Upper lobe of right lung (tissue), 1 donor: ENCODE measurements around the gene SORBS1. TPM values are rescaled to one million over a fixed set of nuclear protein-coding genes. Genes with fewer than 3 reads are reported as not detected.
A peak's percentile ranks its signal among the peaks of the same experiment; 100 is the strongest.
"Not testable (repeated sequence)": the region's sequence is repeated elsewhere in the genome, so short reads cannot be mapped to it uniquely, and the experiment has no call there.

Experiments used
- ATAC-seq: fragments of 200-7000 bp; cut with Tn5 transposase; one replicate; pipeline ENCODE4 v1.9.1; 2020; ENCODE audit warnings: mild to moderate bottlenecking, moderate library complexity
- DNase-seq: peaks from one replicate; pipeline ENCODE4 v3.0.0-alpha.2; 2020
- H3K27ac ChIP-seq: fragments of 200-600 bp; one replicate; pipeline ENCODE4 v1.8.0; 2022
- H3K27me3 ChIP-seq: fragments of 200-600 bp; one replicate; pipeline ENCODE4 v1.8.0; 2022; ENCODE audit warnings: mild to moderate bottlenecking
- H3K36me3 ChIP-seq: fragments of 200-600 bp; one replicate; pipeline ENCODE4 v1.8.0; 2022
- H3K4me1 ChIP-seq: fragments of 200-600 bp; one replicate; pipeline ENCODE4 v1.8.0; 2022
- H3K4me3 ChIP-seq: fragments of 200-600 bp; one replicate; pipeline ENCODE4 v1.8.0; 2022; ENCODE audit warnings: mild to moderate bottlenecking
- H3K9me3 ChIP-seq: fragments of 200-600 bp; one replicate; pipeline ENCODE4 v1.8.0; 2022
- intact Hi-C: fragments of 100-400 bp; cut with DNase I; formaldehyde crosslinking; loops from one replicate; pipeline ENCODE4 v1.11.0; 2022
- total RNA-seq: library from RNA; stranded (reverse); fragmentation: NEBNext Ultra II Directional; extraction: Animal tissue kit (Norgen Biotek cat#: 25700); gene quantifications from one replicate; pipeline ENCODE4 v1.2.1, GENCODE V29; 2021
- TF ChIP-seq, protein P1 (sequence below): fragments of 200-600 bp; IDR thresholded peaks from one replicate; pipeline ENCODE4 v1.8.0; 2022; ENCODE audit warnings: antibody characterized with exemption
- donor health status: DM: no; HTN: yes; CAD: no; lungs with severe emphysema.

The SORBS1 gene
- total RNA-seq, 1 donor from 2014 or later, result 50.7 TPM

DNA sequence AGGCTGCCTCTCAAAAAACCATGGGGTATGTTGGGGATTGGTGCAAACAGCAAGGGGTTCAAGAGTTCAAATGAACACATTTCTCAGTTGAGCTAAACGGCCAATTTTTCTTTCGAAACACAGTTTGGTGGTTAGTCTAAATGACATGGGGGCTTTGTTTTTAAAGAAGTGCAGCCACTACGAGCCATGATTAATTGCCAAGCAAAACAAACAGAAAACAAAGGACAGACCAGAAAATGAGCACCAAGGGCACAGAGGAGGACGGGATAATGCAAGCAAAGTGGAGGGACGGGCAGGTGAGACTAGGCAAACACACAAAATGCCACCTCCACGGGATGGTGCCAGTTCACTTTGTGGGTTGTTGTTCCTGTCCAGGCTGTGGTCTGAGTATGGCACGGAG, 205.9 kb downstream of the SORBS1 start:
- Histone ChIP-seq H3K36me3 (no peaks in the 10 kb centered on the region), H3K27ac (no peak overlapping the region)

DNA sequence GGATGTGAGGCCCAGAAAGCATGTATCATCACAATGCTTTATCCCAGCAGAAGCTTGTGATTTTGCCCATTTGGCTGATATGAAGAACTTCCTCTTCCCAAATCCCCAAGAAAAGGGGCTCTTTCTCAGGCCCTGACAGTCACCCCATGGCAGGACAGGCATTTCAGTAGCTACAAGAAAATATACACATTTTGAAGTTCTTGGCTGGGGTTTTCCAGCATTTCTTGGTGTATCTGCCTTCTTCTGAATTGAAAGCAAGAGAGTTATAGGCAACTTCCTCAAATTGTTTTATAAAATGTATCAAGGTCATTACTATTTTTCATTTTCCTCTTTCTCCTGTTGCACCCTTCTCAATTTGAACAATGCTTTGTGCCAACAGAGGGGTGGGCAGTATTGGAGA, 207.1 kb downstream of the SORBS1 start:
- H3K4me3 ChIP-seq, result no peak overlapping the region
- TF ChIP-seq, protein P1, sequence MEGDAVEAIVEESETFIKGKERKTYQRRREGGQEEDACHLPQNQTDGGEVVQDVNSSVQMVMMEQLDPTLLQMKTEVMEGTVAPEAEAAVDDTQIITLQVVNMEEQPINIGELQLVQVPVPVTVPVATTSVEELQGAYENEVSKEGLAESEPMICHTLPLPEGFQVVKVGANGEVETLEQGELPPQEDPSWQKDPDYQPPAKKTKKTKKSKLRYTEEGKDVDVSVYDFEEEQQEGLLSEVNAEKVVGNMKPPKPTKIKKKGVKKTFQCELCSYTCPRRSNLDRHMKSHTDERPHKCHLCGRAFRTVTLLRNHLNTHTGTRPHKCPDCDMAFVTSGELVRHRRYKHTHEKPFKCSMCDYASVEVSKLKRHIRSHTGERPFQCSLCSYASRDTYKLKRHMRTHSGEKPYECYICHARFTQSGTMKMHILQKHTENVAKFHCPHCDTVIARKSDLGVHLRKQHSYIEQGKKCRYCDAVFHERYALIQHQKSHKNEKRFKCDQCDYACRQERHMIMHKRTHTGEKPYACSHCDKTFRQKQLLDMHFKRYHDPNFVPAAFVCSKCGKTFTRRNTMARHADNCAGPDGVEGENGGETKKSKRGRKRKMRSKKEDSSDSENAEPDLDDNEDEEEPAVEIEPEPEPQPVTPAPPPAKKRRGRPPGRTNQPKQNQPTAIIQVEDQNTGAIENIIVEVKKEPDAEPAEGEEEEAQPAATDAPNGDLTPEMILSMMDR, result no peak
- DNase-seq (no peak), ATAC-seq (no peak)
- no peaks in the 10 kb centered on the region for H3K27me3 ChIP-seq
- no peaks in the 10 kb centered on the region for H3K9me3 ChIP-seq
- no peak overlapping the region for H3K27ac ChIP-seq
- no peaks in the 10 kb centered on the region for H3K36me3 ChIP-seq
- intact Hi-C loops, result no loop called here
- peaks cover 25% of the 10 kb centered on the region for H3K4me1 ChIP-seq

More for the DNA sequence above, 205.9 kb downstream of the SORBS1 start:
- intact Hi-C loops, result no loop called here
- TF ChIP-seq, protein P1, result no peak
- DNase-seq (no peak), ATAC-seq (no peak)
- no peaks in the 10 kb centered on the region for H3K27me3 ChIP-seq
- no peak overlapping the region for H3K4me3 ChIP-seq
- H3K4me1 ChIP-seq, result peaks cover 29% of the 10 kb centered on the region
- no peaks in the 10 kb centered on the region for H3K9me3 ChIP-seq

DNA sequence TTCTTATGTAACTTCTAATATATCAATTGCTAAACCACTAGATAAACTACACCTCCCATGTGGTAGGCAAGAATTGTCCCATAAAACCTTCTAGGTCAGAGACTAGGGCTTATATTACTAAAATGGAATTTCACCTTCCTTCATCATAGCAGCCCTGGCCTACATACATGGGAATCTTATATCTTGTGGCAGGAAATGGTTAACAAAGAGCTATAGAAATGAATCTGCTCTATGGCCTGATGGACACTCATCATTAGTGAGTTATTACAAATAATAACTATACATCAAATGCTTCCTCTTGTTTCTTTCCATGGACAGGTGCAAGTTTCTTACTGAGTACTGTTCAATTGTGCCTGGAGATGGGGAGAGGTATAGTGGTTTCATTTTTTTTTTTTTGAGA, 208.0 kb downstream of the SORBS1 start:
- Histone ChIP-seq H3K4me3 (no peak overlapping the region), H3K27ac (no peak overlapping the region), H3K4me1 (peaks cover 25% of the 10 kb centered on the region), H3K27me3 (no peaks in the 10 kb centered on the region), H3K9me3 (no peaks in the 10 kb centered on the region), H3K36me3 (no peaks in the 10 kb centered on the region)
- ATAC-seq (no peak), DNase-seq (no peak)
- intact Hi-C loops, result no loop called here
- TF ChIP-seq, protein P1, result no peak

DNA sequence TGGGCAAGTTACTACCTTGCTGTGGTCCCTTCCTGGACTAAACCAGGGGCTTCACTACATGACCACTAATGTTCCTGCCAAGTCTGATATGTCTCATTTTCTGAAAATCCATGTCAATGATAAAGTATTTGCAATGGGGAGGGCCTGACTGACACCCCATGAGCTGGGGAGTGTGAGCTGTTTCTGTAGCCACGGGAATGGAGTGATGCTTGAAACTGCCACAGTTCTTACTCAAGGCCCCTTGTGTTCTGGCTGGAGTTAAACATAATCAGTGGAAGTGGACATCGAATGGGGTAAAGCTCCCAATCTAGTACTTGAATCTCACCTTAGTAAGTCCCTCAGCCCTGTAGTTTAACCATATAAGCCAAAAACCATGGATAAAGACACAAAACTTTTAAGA, 208.5 kb downstream of the SORBS1 start:
- H3K4me1 ChIP-seq, result peaks cover 25% of the 10 kb centered on the region
- no peaks in the 10 kb centered on the region for H3K27me3 ChIP-seq
- DNase-seq (no peak), ATAC-seq (no peak)
- intact Hi-C loops, result no loop called here
- no peaks in the 10 kb centered on the region for H3K9me3 ChIP-seq
- no peak overlapping the region for H3K27ac ChIP-seq
- no peak overlapping the region for H3K4me3 ChIP-seq
- TF ChIP-seq, protein P1, result no peak
- H3K36me3 ChIP-seq, result no peaks in the 10 kb centered on the region

DNA sequence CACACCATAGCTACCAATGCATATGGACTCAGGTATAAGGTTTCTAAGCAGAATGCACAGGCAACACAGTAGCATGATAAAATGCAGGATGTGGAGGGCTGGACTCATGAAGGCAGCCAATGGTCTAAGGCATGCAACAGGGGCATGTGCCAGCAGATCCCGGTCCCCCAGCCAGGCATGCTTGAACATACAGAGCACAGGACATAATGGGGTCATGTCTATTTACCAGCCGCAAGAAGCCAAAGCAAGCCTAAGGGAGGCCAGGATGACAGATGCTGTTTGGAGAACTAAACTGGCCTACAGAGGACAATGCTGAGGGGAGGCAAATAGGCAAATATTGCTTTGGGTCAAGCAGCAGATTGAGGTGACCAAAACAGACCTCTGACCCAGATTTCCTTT, 210.3 kb downstream of the SORBS1 start:
- TF ChIP-seq, protein P1, result no peak
- Histone ChIP-seq H3K4me3 (no peak overlapping the region), H3K27ac (peak overlapping the region; percentile 51), H3K4me1 (peaks cover 25% of the 10 kb centered on the region), H3K36me3 (no peaks in the 10 kb centered on the region), H3K27me3 (no peaks in the 10 kb centered on the region), H3K9me3 (no peaks in the 10 kb centered on the region)
- intact Hi-C loops, result no loop called here
- ATAC-seq (no peak), DNase-seq (no peak)

DNA sequence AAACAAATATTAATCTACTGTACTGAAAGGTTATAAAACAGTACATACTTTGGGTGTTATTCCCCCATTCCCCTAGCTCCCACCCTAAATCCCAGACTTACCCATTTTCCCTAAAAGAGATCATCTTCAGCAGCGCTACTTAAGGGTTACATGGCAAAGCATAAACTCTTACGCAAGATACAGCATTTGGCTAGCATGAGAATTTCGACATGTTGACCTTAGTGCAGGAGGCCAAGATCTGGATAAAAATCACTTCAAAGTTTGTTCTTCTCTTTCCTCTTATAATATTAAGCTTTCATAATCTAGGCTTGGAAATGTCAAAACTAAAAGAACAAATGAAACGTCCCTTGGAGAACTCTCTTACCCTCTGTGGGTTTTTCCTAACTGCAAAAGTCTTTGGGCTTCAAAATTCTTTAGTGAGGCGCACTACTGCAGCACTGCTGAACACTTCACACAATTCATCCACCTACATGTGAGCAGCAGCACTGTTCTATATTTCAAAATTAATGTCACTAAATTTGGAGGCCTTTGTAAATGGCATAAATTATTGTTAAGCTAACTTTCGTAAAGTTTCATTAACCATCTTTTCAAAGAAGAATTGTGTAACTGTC, 210.8 kb downstream of the SORBS1 start:
- TF ChIP-seq, protein P1, result no peak
- intact Hi-C loops, result no loop called here
- peaks cover 25% of the 10 kb centered on the region for H3K4me1 ChIP-seq
- H3K27me3 ChIP-seq, result no peaks in the 10 kb centered on the region
- no peak for DNase-seq
- peak; percentile 69 for ATAC-seq
- no peaks in the 10 kb centered on the region for H3K9me3 ChIP-seq
- H3K36me3 ChIP-seq, result no peaks in the 10 kb centered on the region
- no peak overlapping the region for H3K4me3 ChIP-seq
- H3K27ac ChIP-seq, result peak overlapping the region; percentile 51

DNA sequence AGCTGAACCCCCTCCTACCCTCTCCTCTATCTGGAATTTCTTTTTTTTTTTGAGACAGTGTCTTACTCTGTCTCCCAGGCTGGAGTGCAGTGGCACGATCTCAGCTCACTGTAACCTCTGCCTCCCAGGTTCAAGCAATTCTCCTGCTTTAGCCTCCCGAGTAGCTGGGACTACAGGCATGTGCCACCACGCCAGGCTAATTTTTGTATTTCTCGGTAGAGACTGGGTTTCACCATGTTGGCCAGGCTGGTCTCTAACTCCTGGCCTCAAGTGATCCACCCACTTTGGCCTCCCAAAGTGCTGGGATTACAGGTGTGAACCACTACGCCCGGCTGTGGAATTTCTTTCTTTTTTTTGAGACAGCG, 213.8 kb downstream of the SORBS1 start:
- H3K4me1 ChIP-seq, result peaks cover 19% of the 10 kb centered on the region
- DNase-seq, H3K9me3 ChIP-seq, H3K27me3 ChIP-seq, H3K27ac ChIP-seq, H3K4me3 ChIP-seq, ATAC-seq, H3K36me3 ChIP-seq, intact Hi-C loops: not testable (repeated sequence)
